Stomach smooth muscle (tissue), 2 donors: Measurements from ENCODE around the gene CACNG5.

Source experiments
- H3K27ac ChIP-seq: one replicate; pipeline ENCODE4 v1.7.0; 2013; ENCODE audit warnings: mild to moderate bottlenecking, low read length, inconsistent platforms
- H3K27me3 ChIP-seq, 2 donors: one replicate each; pipeline ENCODE4 v1.7.0; 2013; ENCODE audit warnings: low read length in 2 of 2; ENCODE audit not compliant: insufficient read depth in 2 of 2, control insufficient read depth in 1 of 2
- H3K36me3 ChIP-seq, 2 donors: one replicate each; pipeline ENCODE4 v1.7.0; 2013; ENCODE audit warnings: low read length in 2 of 2; ENCODE audit not compliant: control insufficient read depth in 2 of 2, insufficient read depth in 2 of 2
- H3K4me1 ChIP-seq: one replicate; pipeline ENCODE4 v1.7.0; 2013; ENCODE audit warnings: low read length; ENCODE audit not compliant: control insufficient read depth, insufficient read depth
- H3K4me3 ChIP-seq, 2 donors: one replicate each; pipeline ENCODE4 v1.7.0; 2013; ENCODE audit warnings: low read length in 2 of 2
- H3K9ac ChIP-seq, 2 donors: one replicate each; pipeline ENCODE4 v1.7.0; 2013; ENCODE audit warnings: low read length in 2 of 2, mild to moderate bottlenecking in 1 of 2
- H3K9me3 ChIP-seq, 2 donors: one replicate each; pipeline ENCODE4 v1.7.0; 2013; ENCODE audit warnings: low read length in 2 of 2; ENCODE audit not compliant: control insufficient read depth in 2 of 2
- donor health status: healthy.
- donor health status: Pancreatic carcinoma.

The CACNG5 gene

DNA sequence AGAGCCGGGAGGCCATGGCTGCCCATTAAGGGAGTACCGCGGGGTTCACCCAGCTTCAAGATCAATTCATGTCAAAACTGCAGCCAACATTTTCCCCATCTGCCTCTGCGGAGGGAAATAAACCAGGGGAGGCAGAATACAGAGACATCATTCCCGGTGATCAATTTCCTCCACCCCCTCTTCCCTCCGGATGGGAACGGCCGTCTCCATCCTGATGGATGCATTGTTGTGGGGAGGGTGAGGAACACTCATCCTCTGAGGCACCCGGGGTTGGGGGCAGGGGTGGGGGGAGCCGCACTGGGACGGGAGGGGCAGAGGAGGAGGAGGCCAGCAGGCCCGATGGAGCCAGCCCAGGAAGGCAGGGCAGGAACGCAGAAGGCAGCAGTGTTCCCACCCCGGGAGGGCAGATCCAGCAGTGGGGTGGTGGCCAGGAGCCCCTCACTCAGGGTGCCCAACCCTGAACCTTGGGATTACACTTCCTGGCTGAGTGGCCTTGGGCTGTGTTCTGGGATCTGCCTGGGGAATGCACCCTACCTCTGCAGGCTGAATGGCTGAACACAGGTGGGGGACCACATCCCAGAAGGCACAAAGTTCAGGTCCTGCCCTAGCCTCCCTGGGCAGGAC is 14.2 kb downstream of the CACNG5 start:
- H3K9me3 ChIP-seq = peaks cover 0 to 3% of the 10 kb centered on the region in 2 donors
- H3K4me1 ChIP-seq = peaks cover 6% of the 10 kb centered on the region
- no peak overlapping the region for H3K4me3 ChIP-seq
- no peaks in the 10 kb centered on the region for H3K27me3 ChIP-seq
- no peak overlapping the region for H3K9ac ChIP-seq
- H3K27ac ChIP-seq = no peak overlapping the region
- H3K36me3 ChIP-seq = no peaks in the 10 kb centered on the region

DNA sequence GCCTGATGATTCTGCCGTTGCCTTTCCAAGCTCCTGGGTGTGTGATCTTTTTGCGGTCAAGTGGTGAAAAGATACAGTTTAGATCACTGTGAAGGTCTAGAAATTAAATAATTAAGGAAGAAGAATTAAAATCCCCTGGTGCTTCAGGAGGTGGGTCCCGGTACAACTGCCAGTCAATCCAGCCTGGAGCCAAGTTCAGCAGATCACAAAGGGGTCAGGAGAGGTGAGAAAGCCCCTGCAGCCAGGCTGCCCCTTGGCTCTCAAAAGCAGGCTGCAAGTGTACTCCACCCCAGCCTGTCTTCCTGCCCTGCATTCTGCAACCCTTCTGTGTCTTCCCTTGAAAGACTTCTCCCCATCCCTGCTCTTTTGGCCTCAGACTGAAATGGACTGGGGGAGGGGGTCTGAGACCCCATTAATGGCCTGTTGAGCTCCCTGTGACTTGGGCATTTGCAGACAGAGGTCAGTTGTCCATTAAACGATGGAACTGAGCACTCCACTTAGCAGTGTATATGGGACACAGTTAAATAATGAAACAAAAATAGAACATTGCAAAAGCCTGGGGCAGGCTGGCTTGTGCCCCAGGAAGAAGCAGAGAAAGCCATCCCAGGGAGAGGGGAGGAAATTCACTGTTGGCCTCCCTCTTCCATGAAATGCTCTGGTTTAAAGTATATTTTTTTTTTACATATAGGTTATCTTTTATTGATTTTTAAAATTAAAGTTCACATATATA is 15.1 kb downstream of the CACNG5 start:
- Histone ChIP-seq H3K9ac (no peak overlapping the region), H3K9me3 (peaks cover 0 to 6% of the 10 kb centered on the region in 2 donors), H3K4me3 (no peak overlapping the region), H3K27ac (no peak overlapping the region), H3K36me3 (no peaks in the 10 kb centered on the region), H3K27me3 (no peaks in the 10 kb centered on the region), H3K4me1 (peaks cover 6% of the 10 kb centered on the region)

DNA sequence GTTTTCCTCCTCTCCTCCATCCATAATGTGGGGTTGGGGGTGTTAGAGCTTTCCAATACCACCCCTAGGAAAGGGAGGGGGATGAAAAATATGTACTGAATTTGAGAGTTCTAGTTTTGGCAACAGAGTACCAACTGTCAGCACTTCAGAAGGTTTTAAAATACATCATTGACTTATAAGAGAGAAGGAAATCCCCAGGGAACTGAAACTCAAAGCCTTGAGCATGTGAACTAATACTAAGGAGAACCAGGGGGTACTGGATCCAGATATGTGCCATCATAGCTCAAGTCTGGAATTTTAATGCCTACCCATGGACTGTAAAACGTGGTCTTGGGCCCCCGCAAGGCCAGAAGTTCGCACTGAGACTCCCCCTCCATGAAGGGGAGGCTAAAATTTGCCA is 15.8 kb downstream of the CACNG5 start:
- H3K4me3 ChIP-seq = no peak overlapping the region
- no peaks in the 10 kb centered on the region for H3K27me3 ChIP-seq
- H3K36me3 ChIP-seq = no peaks in the 10 kb centered on the region
- peaks cover 0 to 8% of the 10 kb centered on the region in 2 donors for H3K9me3 ChIP-seq
- no peak overlapping the region for H3K9ac ChIP-seq
- H3K27ac ChIP-seq = no peak overlapping the region
- peaks cover 6% of the 10 kb centered on the region for H3K4me1 ChIP-seq

DNA sequence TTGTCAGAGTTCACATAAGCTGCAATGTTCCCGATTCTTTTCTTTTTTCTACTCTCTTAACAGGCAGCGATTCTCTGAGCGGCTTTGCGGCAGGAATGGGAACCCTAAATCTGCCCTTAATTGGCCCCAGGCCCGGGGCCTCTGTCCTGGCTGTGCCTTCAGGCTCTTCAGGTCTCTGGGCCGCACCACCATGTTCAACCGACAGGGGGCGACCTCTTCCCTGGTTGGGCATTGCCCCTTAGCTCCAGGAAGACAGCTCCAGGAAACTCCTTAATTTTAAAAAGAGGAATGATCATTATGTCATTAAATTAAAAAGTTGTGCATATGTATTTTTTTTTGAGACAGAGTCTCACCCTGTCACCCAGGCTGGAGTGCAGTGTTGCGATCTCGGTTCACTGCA is 20.3 kb downstream of the CACNG5 start:
- Histone ChIP-seq H3K27ac (no peak overlapping the region), H3K9me3 (peaks cover 0 to 6% of the 10 kb centered on the region in 2 donors), H3K27me3 (no peaks in the 10 kb centered on the region), H3K4me1 (peaks cover 1% of the 10 kb centered on the region), H3K4me3 (no peak overlapping the region), H3K36me3 (no peaks in the 10 kb centered on the region), H3K9ac (no peak overlapping the region)

DNA sequence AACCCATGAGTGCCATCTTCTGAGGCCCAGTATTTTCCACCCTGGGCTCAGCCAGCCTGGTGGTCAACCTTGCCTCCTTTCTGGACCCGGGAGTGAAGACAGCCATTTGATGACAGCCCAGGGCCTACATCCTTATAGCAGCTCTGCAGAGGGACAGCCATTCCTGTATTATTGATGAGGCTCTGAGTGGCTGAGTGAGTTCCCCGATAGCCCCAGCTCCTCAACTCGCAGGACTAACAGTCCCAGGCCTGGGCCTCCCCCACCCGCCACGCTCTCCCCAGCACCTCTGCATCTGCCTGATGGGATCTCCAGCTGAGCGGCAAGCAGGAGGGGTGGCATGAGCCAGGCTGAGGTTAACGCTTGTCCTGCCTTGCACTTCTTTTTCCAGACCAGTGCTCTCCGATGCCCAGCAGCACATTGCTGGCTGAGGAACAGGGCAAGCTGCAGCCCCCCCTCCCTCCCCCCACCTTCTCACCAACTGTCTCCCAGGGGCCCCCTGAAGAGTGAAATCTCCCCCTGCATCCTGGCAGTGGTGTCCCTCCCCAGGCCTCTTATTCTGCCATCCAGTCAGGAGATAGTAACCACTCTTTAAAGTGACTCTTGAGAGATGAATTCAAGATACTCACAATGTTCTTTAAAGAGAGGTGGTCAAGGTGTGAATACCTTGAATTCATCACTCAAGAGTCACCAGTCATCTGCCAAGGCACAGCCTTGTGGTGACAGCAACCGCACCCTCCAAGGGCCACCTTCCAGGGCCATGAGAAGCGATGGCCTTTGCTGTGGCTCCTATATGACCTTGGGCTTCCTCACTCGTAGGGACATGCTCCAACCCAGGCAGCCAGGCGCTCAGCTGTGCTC is 23.5 kb downstream of the CACNG5 start:
- Histone ChIP-seq H3K27me3 (no peaks in the 10 kb centered on the region), H3K4me3 (no peak overlapping the region), H3K36me3 (no peaks in the 10 kb centered on the region), H3K4me1 (no peaks in the 10 kb centered on the region), H3K9ac (no peak overlapping the region), H3K27ac (no peak overlapping the region), H3K9me3 (peaks cover 0 to 6% of the 10 kb centered on the region in 2 donors)

DNA sequence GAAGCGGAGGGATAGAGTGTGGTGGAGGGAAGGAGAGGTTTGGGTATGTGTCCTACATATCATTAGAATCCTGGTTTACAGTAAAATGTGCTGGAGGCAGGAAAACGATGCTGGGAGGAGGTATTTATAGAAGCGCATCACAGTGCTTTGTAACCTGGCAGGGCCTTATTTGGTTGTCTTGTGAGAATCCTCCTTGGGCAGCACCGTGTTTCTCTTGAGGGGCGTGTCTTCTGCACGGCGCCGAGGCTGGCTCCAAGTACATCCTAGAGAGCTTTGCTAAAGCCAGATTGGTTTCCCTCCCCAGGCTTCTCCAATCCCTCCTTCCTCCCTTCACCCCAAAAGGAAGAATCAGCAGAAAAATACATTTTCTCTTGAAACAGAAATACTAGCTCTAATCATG is 24.4 kb downstream of the CACNG5 start:
- Histone ChIP-seq H3K9me3 (peaks cover 6% of the 10 kb centered on the region in 2 donors), H3K27ac (no peak overlapping the region), H3K9ac (no peak overlapping the region), H3K4me1 (no peaks in the 10 kb centered on the region), H3K4me3 (no peak overlapping the region), H3K27me3 (no peaks in the 10 kb centered on the region), H3K36me3 (no peaks in the 10 kb centered on the region)

DNA sequence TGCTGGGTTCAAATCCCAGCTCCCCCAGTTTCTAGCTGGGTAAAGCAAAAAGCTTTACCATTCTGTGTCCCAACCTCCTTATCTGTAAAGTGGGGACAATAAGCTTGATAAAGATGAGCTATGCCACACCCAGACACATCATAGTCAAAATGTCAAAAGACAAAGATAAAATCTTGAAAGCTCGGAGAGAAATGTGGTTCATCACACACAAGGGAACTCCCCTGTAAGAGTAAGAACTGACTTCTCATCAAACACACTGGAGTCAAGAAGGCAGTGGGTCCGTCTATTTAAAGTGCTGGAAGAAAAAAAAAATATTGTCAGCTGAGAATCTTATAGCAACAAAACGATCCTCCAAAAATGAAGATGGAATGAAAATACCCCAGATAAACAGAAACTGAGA is 25.3 kb downstream of the CACNG5 start:
- H3K4me1 ChIP-seq = no peaks in the 10 kb centered on the region
- no peaks in the 10 kb centered on the region for H3K27me3 ChIP-seq
- no peak overlapping the region for H3K27ac ChIP-seq
- peaks cover 1 to 6% of the 10 kb centered on the region in 2 donors for H3K9me3 ChIP-seq
- H3K4me3 ChIP-seq = no peak overlapping the region
- no peaks in the 10 kb centered on the region for H3K36me3 ChIP-seq
- H3K9ac ChIP-seq = no peak overlapping the region

DNA sequence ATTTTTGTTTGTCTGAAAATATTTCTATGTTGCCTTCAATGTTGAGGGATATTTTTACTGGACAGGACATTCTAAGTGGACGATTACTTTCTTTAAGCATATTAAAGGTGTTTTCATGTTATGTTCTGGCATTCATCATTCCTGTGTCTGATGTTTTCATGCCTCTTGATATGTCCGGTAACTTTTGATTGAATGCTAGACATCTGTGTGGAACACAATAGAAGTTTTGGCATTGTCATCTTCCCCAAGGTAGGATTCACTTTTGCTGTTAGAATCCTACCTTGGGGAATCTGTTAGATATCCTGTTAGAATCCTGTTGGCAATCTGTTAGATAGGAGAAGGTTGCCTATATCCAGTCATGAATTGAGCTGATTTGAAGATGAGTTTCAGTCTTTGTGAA is 28.9 kb downstream of the CACNG5 start:
- no peaks in the 10 kb centered on the region for H3K36me3 ChIP-seq
- peaks cover 0 to 15% of the 10 kb centered on the region in 2 donors for H3K9me3 ChIP-seq
- no peak overlapping the region for H3K9ac ChIP-seq
- H3K27ac ChIP-seq = no peak overlapping the region
- no peak overlapping the region for H3K4me3 ChIP-seq
- no peaks in the 10 kb centered on the region for H3K27me3 ChIP-seq
- no peaks in the 10 kb centered on the region for H3K4me1 ChIP-seq

DNA sequence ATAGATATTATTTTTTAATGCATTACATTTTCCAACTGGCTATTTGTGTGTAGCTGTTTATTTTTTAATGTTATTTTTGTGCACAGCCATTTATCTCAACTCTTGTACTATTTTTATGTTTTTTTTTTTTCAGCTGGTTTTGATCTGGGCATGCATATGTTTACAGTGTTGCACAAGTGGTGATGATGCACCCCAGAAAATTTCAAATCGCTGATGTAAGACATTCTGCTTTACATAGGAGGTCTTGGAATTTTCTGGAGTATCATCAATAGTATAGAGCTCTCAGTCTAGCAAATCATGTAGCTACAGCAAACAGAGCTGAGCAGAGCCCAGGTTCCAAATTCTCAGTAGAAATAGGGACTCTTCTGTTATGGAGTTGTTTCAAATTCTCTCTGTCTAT is 30.2 kb downstream of the CACNG5 start:
- Histone ChIP-seq H3K9ac (no peak overlapping the region), H3K4me3 (no peak overlapping the region), H3K36me3 (no peaks in the 10 kb centered on the region), H3K27ac (no peak overlapping the region), H3K9me3 (peaks cover 2 to 15% of the 10 kb centered on the region in 2 donors), H3K4me1 (no peaks in the 10 kb centered on the region), H3K27me3 (no peaks in the 10 kb centered on the region)

DNA sequence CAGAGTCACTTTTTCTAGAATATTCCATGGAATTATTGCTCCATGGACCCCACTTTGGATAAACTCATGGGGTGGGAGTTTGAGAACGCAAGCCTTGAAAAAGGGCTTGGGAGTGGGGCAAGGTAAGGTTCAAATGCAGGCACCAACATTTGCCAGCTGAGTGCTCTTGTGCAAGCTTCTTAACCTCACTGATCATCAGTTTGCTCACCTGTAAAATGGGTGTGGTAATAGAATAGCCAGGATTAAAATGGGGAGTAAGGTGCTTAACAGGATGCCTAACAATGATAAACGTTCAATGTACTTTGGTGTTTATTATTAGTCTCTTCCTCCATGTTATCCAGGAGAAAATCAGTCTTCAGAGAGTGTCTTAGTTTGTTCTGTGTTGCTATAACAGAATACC is 39.0 kb downstream of the CACNG5 start:
- Histone ChIP-seq H3K4me1 (no peaks in the 10 kb centered on the region), H3K4me3 (no peak overlapping the region), H3K27me3 (peaks cover 6 to 14% of the 10 kb centered on the region in 2 donors), H3K9ac (no peak overlapping the region), H3K9me3 (peaks cover 2 to 4% of the 10 kb centered on the region in 2 donors), H3K27ac (no peak overlapping the region), H3K36me3 (no peaks in the 10 kb centered on the region)
